ENCODE results near the gene BCLAF1.

DNA sequence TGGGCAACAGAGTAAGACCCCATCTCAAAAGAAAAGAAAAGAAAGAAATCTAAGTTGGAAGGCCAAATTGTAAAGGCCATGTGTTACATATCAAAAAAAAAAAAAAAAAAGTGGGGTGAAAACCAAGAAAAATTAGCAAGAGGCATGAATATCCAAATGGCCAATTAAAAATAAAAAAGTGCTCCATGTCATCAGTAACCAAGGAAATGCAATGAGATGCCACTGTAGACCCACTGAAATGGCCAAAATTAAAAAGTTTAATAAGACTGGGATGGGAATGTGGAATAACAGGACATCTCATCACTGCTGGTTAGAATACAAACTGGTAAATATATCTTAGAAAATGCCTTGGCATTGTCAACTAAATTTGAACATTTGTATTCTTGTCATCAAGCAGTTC, 30.1 kb upstream of the BCLAF1 start:
- TF ChIP-seq L3MBTL2 (conservative IDR thresholded peaks at IDR 0.05) (no peak), FOXM1 (IDR thresholded peaks at IDR 0.05; ENCODE audit: borderline replicate concordance) (no peak), ZNF384 (IDR thresholded peaks at IDR 0.05) (no peak), SUZ12 (IDR thresholded peaks at IDR 0.05) (no peak), CTBP1 (IDR thresholded peaks at IDR 0.05; ENCODE audit: borderline replicate concordance) (no peak), HDGF (IDR thresholded peaks at IDR 0.05; ENCODE audit: borderline replicate concordance) (no peak), PKNOX1 (IDR thresholded peaks at IDR 0.05) (no peak), NFRKB (IDR thresholded peaks at IDR 0.05) (no peak)

Measured in HEK293T (cell line).